NCI-H1694 (cell line): ENCODE results near the gene CHKA.

ENCODE experiments used
- DNase-seq: peaks from one replicate; lab custom pipeline; 2025; lab: John Stamatoyannopoulos, UW

The CHKA gene

GRCh38 chr11:68071281-68072048 lies 49.7 kb downstream of the CHKA start:
- DNase-seq, result no peak

- DNase-seq, result no peak
Observed at GRCh38 chr11:68067991-68068390, 53.2 kb downstream of the CHKA start.

GRCh38 chr11:68066742-68067141 lies 54.4 kb downstream of the CHKA start:
- no peak for DNase-seq

GRCh38 chr11:68065841-68066240 lies 55.3 kb downstream of the CHKA start:
- DNase-seq, result no peak

GRCh38 chr11:68064926-68065325 lies 56.3 kb downstream of the CHKA start:
- DNase-seq, result no peak

GRCh38 chr11:68061508-68061907 lies 59.7 kb downstream of the CHKA start:
- DNase-seq, result no peak

GRCh38 chr11:68057807-68058206 lies 63.4 kb downstream of the CHKA start:
- no peak for DNase-seq

- DNase-seq, result no peak
Observed at GRCh38 chr11:68056317-68057285, 64.6 kb downstream of the CHKA start.

GRCh38 chr11:68053981-68054812 lies 67.0 kb downstream of the CHKA start:
- DNase-seq, result no peak

- no peak for DNase-seq
Observed at GRCh38 chr11:68053117-68053516, 68.1 kb downstream of the CHKA start.

GRCh38 chr11:68052137-68052873 lies 68.9 kb downstream of the CHKA start:
- DNase-seq, result no peak

GRCh38 chr11:68051191-68052136 lies 69.7 kb downstream of the CHKA start:
- DNase-seq, result no peak

GRCh38 chr11:68050371-68050841 lies 70.8 kb downstream of the CHKA start:
- no peak for DNase-seq

- no peak for DNase-seq
Observed at GRCh38 chr11:68049509-68050370, 71.4 kb downstream of the CHKA start.

- no peak for DNase-seq
Observed at GRCh38 chr11:68048681-68049508, 72.3 kb downstream of the CHKA start.

GRCh38 chr11:68047437-68048290 lies 73.5 kb downstream of the CHKA start:
- DNase-seq, result no peak

GRCh38 chr11:68044898-68045351 lies 76.3 kb downstream of the CHKA start:
- no peak for DNase-seq
